GM12878 (cell line): ENCODE results near the gene SFN.
"Not testable (repeated sequence)": the region's sequence is repeated elsewhere in the genome, so short reads cannot be mapped to it uniquely, and the experiment has no call there.

Experiments
- CBFB ChIP-seq: IDR thresholded peaks from 2 replicates; pipeline ENCODE4 v1.6.1; 2016; ENCODE audit warnings: antibody characterized with exemption, low read depth
- CTCF ChIP-seq, 3 experiments: IDR thresholded peaks in 2 of 3; conservative IDR thresholded peaks in 1 of 3; 2 replicates each; pipeline ENCODE4 v1.5.1; 2011; ENCODE audit warnings: low read depth in 3 of 3, low read length in 3 of 3, mild to moderate bottlenecking in 3 of 3, control low read depth in 2 of 3, moderate library complexity in 2 of 3, inconsistent platforms in 1 of 3, mixed read lengths in 1 of 3; ENCODE audit not compliant: control insufficient read depth in 2 of 3, insufficient read depth in 1 of 3; ENCODE audit errors: extremely low read depth in 1 of 3
- CUX1 ChIP-seq: IDR thresholded peaks from 2 replicates; pipeline ENCODE4 v1.6.1; 2012; ENCODE audit warnings: improper control_type of control experiment, low read depth, low read length; ENCODE audit not compliant: insufficient replicate concordance
- E4F1 ChIP-seq: fragments of 450-650 bp; IDR thresholded peaks from 2 replicates; pipeline ENCODE4 v1.6.1; 2018; ENCODE audit warnings: borderline replicate concordance, mild to moderate bottlenecking; ENCODE audit not compliant: partially characterized antibody
- EZH2 ChIP-seq: IDR thresholded peaks from 2 replicates; pipeline ENCODE4 v1.6.1; 2012; ENCODE audit warnings: low read depth, mild to moderate bottlenecking, control low read depth, inconsistent platforms, low read length, borderline replicate concordance; ENCODE audit not compliant: control insufficient read depth
- JUND ChIP-seq: IDR thresholded peaks from 2 replicates; pipeline ENCODE4 v1.6.1; 2012; ENCODE audit warnings: low read depth, mild to moderate bottlenecking, low read length, improper control_type of control experiment, moderate library complexity
- MXI1 ChIP-seq: fragments of 150-350 bp; IDR thresholded peaks from 2 replicates; pipeline ENCODE4 v1.6.1; 2011; ENCODE audit warnings: low read depth, mild to moderate bottlenecking, inconsistent platforms, low read length, improper control_type of control experiment
- NR2C1 ChIP-seq: fragments of 450-650 bp; IDR thresholded peaks from 2 replicates; pipeline ENCODE4 v1.6.1; 2017; ENCODE audit warnings: antibody characterized with exemption, mild to moderate bottlenecking, moderate library complexity
- POLR2A ChIP-seq: IDR thresholded peaks from 2 replicates; pipeline ENCODE4 v1.6.1; 2011; ENCODE audit warnings: low read depth, mild to moderate bottlenecking, low read length
- POLR2AphosphoS5 ChIP-seq: IDR thresholded peaks from 2 replicates; pipeline ENCODE4 v1.6.1; 2011; ENCODE audit warnings: mild to moderate bottlenecking, low read length, inconsistent platforms
- TAF1 ChIP-seq: IDR thresholded peaks from 2 replicates; pipeline ENCODE4 v1.6.1; 2011; ENCODE audit warnings: mild to moderate bottlenecking, low read depth, low read length, borderline replicate concordance
- TCF12 ChIP-seq: IDR thresholded peaks from 2 replicates; pipeline ENCODE4 v1.6.1; 2011; ENCODE audit warnings: low read depth, mild to moderate bottlenecking, low read length
- TF ChIP-seq, protein P1 (sequence below): IDR thresholded peaks from 2 replicates; pipeline ENCODE4 v1.6.1; 2012; ENCODE audit warnings: low read depth, low read length, improper control_type of control experiment
- TF ChIP-seq, protein P2 (sequence below): IDR thresholded peaks from 2 replicates; pipeline ENCODE4 v1.6.1; 2012; ENCODE audit warnings: low read depth, low read length, improper control_type of control experiment

DNA sequence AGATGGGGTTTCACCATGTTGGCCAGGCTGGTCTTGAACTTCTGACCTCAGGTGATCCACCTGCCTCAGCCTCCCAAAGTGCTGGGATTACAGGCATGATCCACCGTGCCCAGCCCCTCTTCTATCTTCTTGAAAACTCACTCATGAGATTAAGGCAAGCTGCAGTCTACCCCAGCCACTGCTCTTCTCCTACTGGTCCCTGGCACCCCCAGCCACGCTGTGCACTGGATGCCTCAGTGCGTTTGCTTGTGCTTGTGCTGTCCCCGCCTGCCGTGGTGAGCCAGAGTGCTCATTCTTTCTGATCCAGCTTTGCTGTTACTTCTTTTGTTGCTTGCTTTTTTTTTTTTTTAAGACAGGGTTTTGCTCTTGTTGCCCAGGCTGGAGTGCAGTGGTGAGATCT is 25.3 kb upstream of the SFN start:
- TF ChIP-seq TCF12; POLR2A; MXI1; EZH2; NR2C1; CTCF (IDR thresholded peaks at IDR 0.05 in 2 of 3, conservative IDR thresholded peaks at IDR 0.05 in 1 of 3; ENCODE audit: control insufficient read depth in 2 of 3, extremely low read depth in 1 of 3, insufficient read depth in 1 of 3, low read depth in 3 of 3, low read length in 3 of 3); CUX1; JUND; POLR2AphosphoS5; CBFB; TAF1; E4F1: not testable (repeated sequence)
- TF ChIP-seq, protein P1, sequence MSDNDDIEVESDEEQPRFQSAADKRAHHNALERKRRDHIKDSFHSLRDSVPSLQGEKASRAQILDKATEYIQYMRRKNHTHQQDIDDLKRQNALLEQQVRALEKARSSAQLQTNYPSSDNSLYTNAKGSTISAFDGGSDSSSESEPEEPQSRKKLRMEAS = not testable (repeated sequence)
- TF ChIP-seq, protein P2, sequence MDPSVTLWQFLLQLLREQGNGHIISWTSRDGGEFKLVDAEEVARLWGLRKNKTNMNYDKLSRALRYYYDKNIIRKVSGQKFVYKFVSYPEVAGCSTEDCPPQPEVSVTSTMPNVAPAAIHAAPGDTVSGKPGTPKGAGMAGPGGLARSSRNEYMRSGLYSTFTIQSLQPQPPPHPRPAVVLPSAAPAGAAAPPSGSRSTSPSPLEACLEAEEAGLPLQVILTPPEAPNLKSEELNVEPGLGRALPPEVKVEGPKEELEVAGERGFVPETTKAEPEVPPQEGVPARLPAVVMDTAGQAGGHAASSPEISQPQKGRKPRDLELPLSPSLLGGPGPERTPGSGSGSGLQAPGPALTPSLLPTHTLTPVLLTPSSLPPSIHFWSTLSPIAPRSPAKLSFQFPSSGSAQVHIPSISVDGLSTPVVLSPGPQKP = not testable (repeated sequence)
